ENCODE measurements around the gene CFAP77.

CFAP77 gene

GRCh38 chr9:132609829-132610228, 199.8 kb downstream of the CFAP77 start:
- DNase-seq: no peak

GRCh38 chr9:132610661-132611060, 200.7 kb downstream of the CFAP77 start:
- DNase-seq: no peak

GRCh38 chr9:132614324-132614723, 204.3 kb downstream of the CFAP77 start:
- DNase-seq: no peak

GRCh38 chr9:132615774-132616173, 205.8 kb downstream of the CFAP77 start:
- DNase-seq: no peak

GRCh38 chr9:132616725-132617124, 206.7 kb downstream of the CFAP77 start:
- DNase-seq: no peak

DNA sequence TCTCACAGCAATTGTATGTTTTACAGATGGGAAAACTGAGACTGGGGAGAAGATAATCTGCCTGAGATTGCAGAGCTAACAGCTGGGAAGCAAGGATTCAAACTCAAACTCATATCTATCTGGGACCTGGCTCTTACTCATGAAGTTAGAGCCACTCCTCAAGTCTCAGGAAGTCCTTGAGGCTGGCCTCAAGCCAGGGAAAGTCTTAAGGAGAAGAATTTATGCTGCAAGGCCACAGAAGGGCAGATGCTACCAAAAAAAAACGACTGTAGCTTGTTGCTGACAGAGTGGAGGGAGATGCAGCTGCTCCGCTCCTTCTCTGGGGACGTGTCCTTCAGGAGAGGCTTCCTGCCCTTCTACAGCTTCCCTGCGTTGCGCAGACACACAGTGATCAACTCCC, 212.1 kb downstream of the CFAP77 start:
- DNase-seq: peak; percentile 81

Data from DMS79 (cell line).